IMR-90 (cell line): ENCODE data around the gene GNB2. TPM values are rescaled to one million over a fixed set of nuclear protein-coding genes. Genes with fewer than 3 reads are reported as not detected.

Experiments
- ATAC-seq: fragments of 200-7000 bp; cut with Tn5 transposase; 2 replicates; pipeline ENCODE4 v1.9.1; 2020; ENCODE audit warnings: low read depth, mild to moderate bottlenecking, moderate library complexity
- BruUV-seq: library from RNA; stranded (reverse); fragments of 400-500 nt; replicated peaks from 2 replicates; lab custom pipeline; 2021; lab: Mats Ljungman, UMichigan
- CTCF ChIA-PET: fragments of 300-600 bp; formaldehyde crosslinking; extraction: SDS; loops from one replicate; lab custom pipeline; 2021; ENCODE audit warnings: antibody characterized with exemption; lab: Yijun Ruan, JAX
- POLR2A ChIA-PET: fragments of 300-600 bp; sonication (Branson Sonifier 250); formaldehyde crosslinking; loops from one replicate; lab custom pipeline; 2022; ENCODE audit warnings: antibody characterized with exemption; ENCODE audit not compliant: unreplicated experiment; lab: Charles Lee
- DNase-seq: peaks from one replicate; pipeline ENCODE4 v3.0.0; 2013
- H2AFZ ChIP-seq: replicated peaks from 2 replicates; pipeline ENCODE3; 2013; ENCODE audit warnings: low read length, mild to moderate bottlenecking; ENCODE audit not compliant: poor library complexity
- H2AK5ac ChIP-seq: 2 replicates; pipeline ENCODE4 v1.6.1; 2013; ENCODE audit warnings: low read depth, low read length, inconsistent platforms
- H2AK9ac ChIP-seq: replicated peaks from 2 replicates; pipeline ENCODE3; 2013; ENCODE audit warnings: mild to moderate bottlenecking, low read depth, low read length, moderate library complexity; ENCODE audit not compliant: poor library complexity
- H2BK120ac ChIP-seq: 2 replicates; pipeline ENCODE4 v1.6.1; 2013; ENCODE audit warnings: low read depth, low read length, inconsistent platforms
- H2BK15ac ChIP-seq: 3 replicates; pipeline ENCODE4 v1.6.1; 2013; ENCODE audit warnings: low read depth, low read length, inconsistent platforms
- H2BK20ac ChIP-seq: 2 replicates; pipeline ENCODE4 v1.6.1; 2013; ENCODE audit warnings: low read depth, mild to moderate bottlenecking, inconsistent platforms, low read length, moderate library complexity
- H2BK5ac ChIP-seq: 2 replicates; pipeline ENCODE4 v1.6.1; 2013; ENCODE audit warnings: mild to moderate bottlenecking, low read depth, low read length, inconsistent platforms; ENCODE audit not compliant: poor library complexity, severe bottlenecking
- H3K14ac ChIP-seq: replicated peaks from 2 replicates; pipeline ENCODE4 v1.6.1; 2013; ENCODE audit warnings: low read depth, low read length, inconsistent platforms
- H3K18ac ChIP-seq: 2 replicates; pipeline ENCODE4 v1.6.1; 2013; ENCODE audit warnings: low read depth, low read length, control low read depth
- H3K23ac ChIP-seq: 2 replicates; pipeline ENCODE4 v1.6.1; 2013; ENCODE audit warnings: low read depth, low read length, inconsistent platforms
- H3K27ac ChIP-seq: 2 replicates; pipeline ENCODE4 v1.5.1; 2013; ENCODE audit warnings: mild to moderate bottlenecking, control low read depth, low read length; ENCODE audit not compliant: insufficient read depth
- H3K27me3 ChIP-seq: 2 replicates; pipeline ENCODE4 v1.6.1; 2013; ENCODE audit warnings: low read length; ENCODE audit not compliant: control insufficient read depth, insufficient read depth
- H3K36me3 ChIP-seq: 2 replicates; pipeline ENCODE4 v1.6.1; 2013; ENCODE audit warnings: low read length, mixed read lengths; ENCODE audit not compliant: control insufficient read depth, insufficient read depth
- H3K4ac ChIP-seq: 2 replicates; pipeline ENCODE4 v1.6.1; 2013; ENCODE audit warnings: low read depth, low read length, inconsistent platforms
- H3K4me1 ChIP-seq: 2 replicates; pipeline ENCODE4 v1.6.1; 2013; ENCODE audit warnings: low read length, mixed read lengths; ENCODE audit not compliant: control insufficient read depth, insufficient read depth
- H3K4me2 ChIP-seq: 2 replicates; pipeline ENCODE4 v1.6.1; 2013; ENCODE audit warnings: low read depth, mild to moderate bottlenecking, control low read depth, low read length, moderate library complexity
- H3K4me3 ChIP-seq: 2 replicates; pipeline ENCODE4 v1.5.1; 2013; ENCODE audit warnings: low read depth, mild to moderate bottlenecking, control low read depth, low read length, moderate library complexity; ENCODE audit not compliant: insufficient read depth
- H3K56ac ChIP-seq: 2 replicates; pipeline ENCODE4 v1.6.1; 2013; ENCODE audit warnings: low read length, inconsistent platforms; ENCODE audit not compliant: insufficient read depth; ENCODE audit errors: extremely low read depth
- H3K79me1 ChIP-seq, 2 experiments: 2 replicates each; pipeline ENCODE4 v1.6.1; 2013; ENCODE audit warnings: low read length in 2 of 2, inconsistent platforms in 1 of 2, low read depth in 1 of 2
- H3K9ac ChIP-seq: 2 replicates; pipeline ENCODE4 v1.6.1; 2013; ENCODE audit warnings: low read depth, low read length, control low read depth
- H3K9me1 ChIP-seq: 2 replicates; pipeline ENCODE4 v1.6.1; 2013; ENCODE audit warnings: low read length, inconsistent platforms; ENCODE audit not compliant: insufficient read depth
- H3K9me3 ChIP-seq: 2 replicates; pipeline ENCODE4 v1.6.1; 2013; ENCODE audit warnings: low read length; ENCODE audit not compliant: control insufficient read depth, insufficient read depth
- H4K20me1 ChIP-seq: 2 replicates; pipeline ENCODE4 v1.6.1; 2013; ENCODE audit warnings: low read length, inconsistent platforms; ENCODE audit not compliant: insufficient read depth
- H4K5ac ChIP-seq: 2 replicates; pipeline ENCODE4 v1.6.1; 2013; ENCODE audit warnings: mild to moderate bottlenecking, low read depth, low read length, control low read depth
- H4K8ac ChIP-seq, 2 experiments: 2 replicates each; pipeline ENCODE4 v1.6.1; 2013; ENCODE audit warnings: low read depth in 2 of 2, low read length in 2 of 2, control low read depth in 1 of 2, inconsistent platforms in 1 of 2
- H4K91ac ChIP-seq: 2 replicates; pipeline ENCODE4 v1.6.1; 2013; ENCODE audit warnings: low read depth, low read length, inconsistent platforms; ENCODE audit not compliant: insufficient read depth
- BHLHE40 ChIP-seq: fragments of 150-350 bp; IDR thresholded peaks from 2 replicates; pipeline ENCODE4 v1.6.1; 2016; ENCODE audit warnings: mild to moderate bottlenecking, low read depth, low read length
- CEBPB ChIP-seq: IDR thresholded peaks from 2 replicates; pipeline ENCODE4 v1.6.1; 2012; ENCODE audit warnings: low read depth, low read length, improper control_type of control experiment
- CHD1 ChIP-seq: IDR thresholded peaks from 2 replicates; pipeline ENCODE4 v1.6.1; 2012; ENCODE audit warnings: low read depth, low read length, improper control_type of control experiment
- ELK1 ChIP-seq: fragments of 150-350 bp; IDR thresholded peaks from 2 replicates; pipeline ENCODE4 v1.6.1; 2016; ENCODE audit warnings: low read depth, mild to moderate bottlenecking, low read length, moderate library complexity, borderline replicate concordance
- FOS ChIP-seq: fragments of 150-350 bp; IDR thresholded peaks from 2 replicates; pipeline ENCODE4 v1.6.1; 2016; ENCODE audit warnings: low read depth, low read length
- MAFK ChIP-seq: IDR thresholded peaks from 2 replicates; pipeline ENCODE4 v1.6.1; 2012; ENCODE audit warnings: low read depth, low read length, improper control_type of control experiment
- MAZ ChIP-seq: IDR thresholded peaks from 2 replicates; pipeline ENCODE4 v1.6.1; 2012; ENCODE audit warnings: low read depth, mild to moderate bottlenecking, low read length, improper control_type of control experiment, moderate library complexity, borderline replicate concordance
- MXI1 ChIP-seq: IDR thresholded peaks from 2 replicates; pipeline ENCODE4 v1.6.1; 2012; ENCODE audit warnings: low read depth, mild to moderate bottlenecking, low read length, moderate library complexity, borderline replicate concordance
- NFE2L2 ChIP-seq: fragments of 150-350 bp; IDR thresholded peaks from 2 replicates; pipeline ENCODE4 v1.6.1; 2016; ENCODE audit warnings: low read depth, mild to moderate bottlenecking, low read length
- POLR2A ChIP-seq: IDR thresholded peaks from 2 replicates; pipeline ENCODE4 v1.6.1; 2012; ENCODE audit warnings: mild to moderate bottlenecking, low read depth, low read length
- RAD21 ChIP-seq: IDR thresholded peaks from 2 replicates; pipeline ENCODE4 v1.6.1; 2012; ENCODE audit warnings: low read length, improper control_type of control experiment
- RCOR1 ChIP-seq: IDR thresholded peaks from 2 replicates; pipeline ENCODE4 v1.6.1; 2012; ENCODE audit warnings: mild to moderate bottlenecking, low read length, improper control_type of control experiment; ENCODE audit not compliant: insufficient replicate concordance
- RFX5 ChIP-seq: IDR thresholded peaks from 2 replicates; pipeline ENCODE4 v1.8.0; 2012; ENCODE audit warnings: low read depth, mild to moderate bottlenecking, low read length, moderate library complexity
- SMC3 ChIP-seq: fragments of 150-350 bp; IDR thresholded peaks from 2 replicates; pipeline ENCODE4 v1.6.1; 2016; ENCODE audit warnings: low read depth, mild to moderate bottlenecking, antibody characterized with exemption, low read length, moderate library complexity
- USF2 ChIP-seq: fragments of 150-350 bp; IDR thresholded peaks from 2 replicates; pipeline ENCODE4 v1.6.1; 2017; ENCODE audit warnings: mild to moderate bottlenecking, antibody characterized with exemption, low read length, low read depth
- WGBS, 2 experiments: methylation state at CpG; one replicate each; pipeline versions ENCODE4 v1.1.5 to v1.1.7; 2013; ENCODE audit warnings: missing lambda C conversion rate in 2 of 2; ENCODE audit not compliant: insufficient read length in 1 of 2; ENCODE audit errors: extremely low coverage in 2 of 2; 5-methylcytosine and 5-hydroxymethylcytosine counted together
- dilution Hi-C: fragments of 300-500 bp; cut with HindIII; formaldehyde crosslinking; loops from one replicate; pipeline ENCODE4 v1.14.3; 2018; ENCODE audit warnings: low sequenced_read_pairs; ENCODE audit not compliant: unreplicated experiment
- in situ Hi-C: fragments of 300-500 bp; cut with MboI; formaldehyde crosslinking; loops from 3 replicates; pipeline ENCODE4 v1.14.3; 2019; ENCODE audit warnings: low sequenced_read_pairs, inconsistent platforms, mixed read lengths
- intact Hi-C: fragments of 100-400 bp; cut with micrococcal nuclease; formaldehyde crosslinking; loops from 2 replicates; pipeline ENCODE4 v1.10.0; 2022
- polyA plus RNA-seq, 3 experiments: library from polyadenylated mRNA; depleted of rRNA; stranded (reverse); fragments of >200 nt; gene quantifications; 2 replicates each; pipeline ENCODE4 v1.2.3, GENCODE V29; 2012; ENCODE audit warnings: low replicate concordance in 1 of 3
- total RNA-seq: library from RNA; depleted of rRNA; stranded (reverse); fragments of >200 nt; gene quantifications from 2 replicates; pipeline ENCODE4 v1.2.3, GENCODE V29; 2012
- TF ChIP-seq, protein P1 (sequence below): conservative IDR thresholded peaks from 2 replicates; pipeline ENCODE4 v1.5.1; 2012; ENCODE audit warnings: mild to moderate bottlenecking, low read depth, low read length, improper control_type of control experiment

GNB2 gene
- total and polyA plus RNA-seq, 2 of the 4 experiments (the other 2 are of a cell fraction): 62.0 to 279 TPM

- Histone ChIP-seq H3K56ac (no peak overlapping the region), H2BK15ac (no peak overlapping the region), H4K20me1 (no peaks in the 10 kb centered on the region), H4K8ac (no peak overlapping the region), H4K5ac (no peak overlapping the region), H3K18ac (no peak overlapping the region), H4K91ac (no peak overlapping the region), H2BK120ac (no peak overlapping the region), H3K9ac (no peak overlapping the region), H2AFZ (no peak overlapping the region), H3K4me3 (no peak overlapping the region), H2AK9ac (no peak overlapping the region), H3K79me1 (no peaks in the 10 kb centered on the region), H2BK5ac (no peak overlapping the region), H3K4me2 (no peak overlapping the region), H3K4me1 (no peaks in the 10 kb centered on the region), H3K36me3 (no peaks in the 10 kb centered on the region), H3K9me1 (0 out of 2 replicates have a peak, but pooled peaks cover 2% of the 10 kb centered on the region), H3K23ac (no peak overlapping the region), H3K4ac (no peak overlapping the region), H3K27me3 (peaks cover 2% of the 10 kb centered on the region; the same call in 1 of the 2 replicates), H3K14ac (no peak overlapping the region), H2BK20ac (no peak overlapping the region), H3K9me3 (no peaks in the 10 kb centered on the region), H3K27ac (no peak overlapping the region), H2AK5ac (no peak overlapping the region)
- ATAC-seq (no peak), DNase-seq (no peak)
- TF ChIP-seq MAZ (no peak), USF2 (no peak), CHD1 (no peak), RFX5 (no peak), RAD21 (no peak), SMC3 (no peak), MXI1 (no peak), MAFK (no peak), NFE2L2 (no peak), FOS (no peak), RCOR1 (no peak), POLR2A (no peak), ELK1 (no peak), BHLHE40 (no peak), CEBPB (no peak)
- TF ChIP-seq, protein P1, sequence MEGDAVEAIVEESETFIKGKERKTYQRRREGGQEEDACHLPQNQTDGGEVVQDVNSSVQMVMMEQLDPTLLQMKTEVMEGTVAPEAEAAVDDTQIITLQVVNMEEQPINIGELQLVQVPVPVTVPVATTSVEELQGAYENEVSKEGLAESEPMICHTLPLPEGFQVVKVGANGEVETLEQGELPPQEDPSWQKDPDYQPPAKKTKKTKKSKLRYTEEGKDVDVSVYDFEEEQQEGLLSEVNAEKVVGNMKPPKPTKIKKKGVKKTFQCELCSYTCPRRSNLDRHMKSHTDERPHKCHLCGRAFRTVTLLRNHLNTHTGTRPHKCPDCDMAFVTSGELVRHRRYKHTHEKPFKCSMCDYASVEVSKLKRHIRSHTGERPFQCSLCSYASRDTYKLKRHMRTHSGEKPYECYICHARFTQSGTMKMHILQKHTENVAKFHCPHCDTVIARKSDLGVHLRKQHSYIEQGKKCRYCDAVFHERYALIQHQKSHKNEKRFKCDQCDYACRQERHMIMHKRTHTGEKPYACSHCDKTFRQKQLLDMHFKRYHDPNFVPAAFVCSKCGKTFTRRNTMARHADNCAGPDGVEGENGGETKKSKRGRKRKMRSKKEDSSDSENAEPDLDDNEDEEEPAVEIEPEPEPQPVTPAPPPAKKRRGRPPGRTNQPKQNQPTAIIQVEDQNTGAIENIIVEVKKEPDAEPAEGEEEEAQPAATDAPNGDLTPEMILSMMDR: no peak
- dilution Hi-C loops (no loop called here), intact Hi-C loops (no loop called here), in situ Hi-C loops (loop anchor here (5.0 kb wide), 1 partner anchor 98 kb away; no protein-coding TSS in a partner anchor)
- no TSS peak for BruUV-seq
- ChIA-PET CTCF (no interaction called here), POLR2A (no interaction called here)
- WGBS, 2 experiments: 100% methylated on average over 1 of the region's 5 CpGs; no CpG with 5 or more reads in 1 of the 2 experiments
These were observed 8.3 kb upstream of the GNB2 start for GRCh38 chr7:100665168-100665726.
